ENCODE results near the gene JAGN1.
"Not testable (repeated sequence)": the region's sequence is repeated elsewhere in the genome, so short reads cannot be mapped to it uniquely, and the experiment has no call there.

DNA sequence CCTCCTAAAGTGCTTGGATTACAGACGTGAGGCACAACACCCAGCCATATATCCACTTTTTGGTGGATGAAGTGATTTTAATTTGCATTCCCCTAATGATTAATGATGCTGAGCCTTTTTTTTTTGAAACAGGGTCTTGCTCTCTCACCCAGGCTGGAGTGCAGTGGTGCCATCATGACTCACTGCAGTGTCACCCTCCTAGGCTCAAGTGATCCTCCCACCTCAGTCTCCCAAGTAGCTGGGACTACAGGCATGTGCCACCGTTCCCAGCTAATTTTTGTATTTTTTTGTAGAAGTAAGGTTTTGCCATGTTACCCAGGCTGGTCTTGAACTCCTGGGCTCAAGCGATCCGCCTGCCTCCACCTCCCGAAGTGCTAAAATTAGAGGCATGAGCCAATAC, 18.3 kb upstream of the JAGN1 start:
- TF ChIP-seq, protein P1, sequence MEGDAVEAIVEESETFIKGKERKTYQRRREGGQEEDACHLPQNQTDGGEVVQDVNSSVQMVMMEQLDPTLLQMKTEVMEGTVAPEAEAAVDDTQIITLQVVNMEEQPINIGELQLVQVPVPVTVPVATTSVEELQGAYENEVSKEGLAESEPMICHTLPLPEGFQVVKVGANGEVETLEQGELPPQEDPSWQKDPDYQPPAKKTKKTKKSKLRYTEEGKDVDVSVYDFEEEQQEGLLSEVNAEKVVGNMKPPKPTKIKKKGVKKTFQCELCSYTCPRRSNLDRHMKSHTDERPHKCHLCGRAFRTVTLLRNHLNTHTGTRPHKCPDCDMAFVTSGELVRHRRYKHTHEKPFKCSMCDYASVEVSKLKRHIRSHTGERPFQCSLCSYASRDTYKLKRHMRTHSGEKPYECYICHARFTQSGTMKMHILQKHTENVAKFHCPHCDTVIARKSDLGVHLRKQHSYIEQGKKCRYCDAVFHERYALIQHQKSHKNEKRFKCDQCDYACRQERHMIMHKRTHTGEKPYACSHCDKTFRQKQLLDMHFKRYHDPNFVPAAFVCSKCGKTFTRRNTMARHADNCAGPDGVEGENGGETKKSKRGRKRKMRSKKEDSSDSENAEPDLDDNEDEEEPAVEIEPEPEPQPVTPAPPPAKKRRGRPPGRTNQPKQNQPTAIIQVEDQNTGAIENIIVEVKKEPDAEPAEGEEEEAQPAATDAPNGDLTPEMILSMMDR (IDR thresholded peaks at IDR 0.05) = not testable (repeated sequence)
- not testable (repeated sequence) for TF ChIP-seq EZH2phosphoT487 (IDR thresholded peaks at IDR 0.05)
